Esophagus squamous epithelium (tissue), 4 donors: ENCODE data around the gene PKP3.

Experiments used
- POLR2A ChIP-seq, 4 donors: fragments of 450-650 bp; IDR thresholded peaks; one replicate each; pipeline ENCODE4 v1.6.1; 2017; ENCODE audit warnings: antibody characterized with exemption in 4 of 4, mild to moderate bottlenecking in 4 of 4, moderate library complexity in 3 of 4
- TF ChIP-seq, protein P1 (sequence below), 6 experiments: fragments of 450-650 bp in 4 of 6; fragments of 200-600 bp in 2 of 6; sonication (generic) in 2 of 6; IDR thresholded peaks; one replicate each; pipeline ENCODE4 v1.5.1; 2016 to 2019; ENCODE audit warnings: antibody characterized with exemption in 6 of 6, mild to moderate bottlenecking in 4 of 6, moderate library complexity in 4 of 6

GRCh38 chr11:415640-416041 is 21.6 kb downstream of the PKP3 start:
- TF ChIP-seq POLR2A (IDR thresholded peaks at IDR 0.05), result no peak
- TF ChIP-seq, protein P1, sequence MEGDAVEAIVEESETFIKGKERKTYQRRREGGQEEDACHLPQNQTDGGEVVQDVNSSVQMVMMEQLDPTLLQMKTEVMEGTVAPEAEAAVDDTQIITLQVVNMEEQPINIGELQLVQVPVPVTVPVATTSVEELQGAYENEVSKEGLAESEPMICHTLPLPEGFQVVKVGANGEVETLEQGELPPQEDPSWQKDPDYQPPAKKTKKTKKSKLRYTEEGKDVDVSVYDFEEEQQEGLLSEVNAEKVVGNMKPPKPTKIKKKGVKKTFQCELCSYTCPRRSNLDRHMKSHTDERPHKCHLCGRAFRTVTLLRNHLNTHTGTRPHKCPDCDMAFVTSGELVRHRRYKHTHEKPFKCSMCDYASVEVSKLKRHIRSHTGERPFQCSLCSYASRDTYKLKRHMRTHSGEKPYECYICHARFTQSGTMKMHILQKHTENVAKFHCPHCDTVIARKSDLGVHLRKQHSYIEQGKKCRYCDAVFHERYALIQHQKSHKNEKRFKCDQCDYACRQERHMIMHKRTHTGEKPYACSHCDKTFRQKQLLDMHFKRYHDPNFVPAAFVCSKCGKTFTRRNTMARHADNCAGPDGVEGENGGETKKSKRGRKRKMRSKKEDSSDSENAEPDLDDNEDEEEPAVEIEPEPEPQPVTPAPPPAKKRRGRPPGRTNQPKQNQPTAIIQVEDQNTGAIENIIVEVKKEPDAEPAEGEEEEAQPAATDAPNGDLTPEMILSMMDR (IDR thresholded peaks at IDR 0.05), result no peak
